HG03460 (cell line): ENCODE data around the gene PPP1R37.

ENCODE experiments used
- ATAC-seq: cut with Tn5 transposase; IDR thresholded peaks from one replicate; pipeline ENCODE4 v1.9.1; 2021; ENCODE audit not compliant: unreplicated experiment

PPP1R37 gene

DNA sequence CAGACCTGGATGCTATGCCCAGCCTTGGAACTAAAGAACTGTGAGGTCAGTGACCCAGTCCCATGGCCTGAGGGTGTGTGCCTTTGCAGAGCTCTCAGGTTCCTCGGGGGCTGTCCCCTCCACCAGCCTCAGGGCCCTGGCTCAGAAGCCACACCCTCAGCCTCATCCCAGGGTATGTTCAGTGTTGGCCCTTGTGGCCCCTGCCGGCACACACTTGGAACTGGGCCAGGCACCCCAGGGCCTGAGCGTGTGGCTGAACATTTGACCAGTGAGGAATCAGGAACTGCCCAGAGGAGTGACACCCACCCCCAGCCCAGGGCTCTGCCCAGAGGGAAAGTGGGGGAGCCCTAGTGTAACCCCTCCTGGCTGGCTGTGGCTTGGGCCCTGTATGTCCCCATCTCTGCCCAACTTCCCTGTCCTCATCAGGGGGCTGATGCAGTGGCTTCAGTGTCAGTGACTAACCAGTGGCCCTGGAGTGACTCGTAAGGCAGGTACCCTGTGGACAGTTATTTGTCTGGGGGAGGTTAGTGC lies 57.8 kb downstream of the PPP1R37 start:
- no peak for ATAC-seq

DNA sequence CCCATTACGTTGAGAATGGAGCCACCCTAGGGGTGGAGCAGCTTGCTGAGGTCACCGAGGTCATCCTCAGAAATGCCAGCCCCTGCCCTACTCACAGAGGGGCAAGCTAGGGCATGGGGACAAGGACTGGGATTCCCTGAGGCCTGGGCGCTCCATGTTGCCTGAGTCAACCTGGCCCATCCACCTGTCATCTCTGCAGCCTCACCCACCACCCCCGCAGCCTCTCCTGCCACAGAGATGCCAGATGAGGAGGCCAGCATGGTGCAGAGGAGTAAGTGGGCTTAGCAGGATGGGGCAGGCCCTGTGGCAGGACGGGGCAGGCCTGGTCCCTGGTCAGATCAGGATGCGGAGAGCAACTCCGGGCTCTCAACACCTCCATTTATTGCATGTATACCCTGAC lies 58.3 kb downstream of the PPP1R37 start:
- ATAC-seq, result no peak

DNA sequence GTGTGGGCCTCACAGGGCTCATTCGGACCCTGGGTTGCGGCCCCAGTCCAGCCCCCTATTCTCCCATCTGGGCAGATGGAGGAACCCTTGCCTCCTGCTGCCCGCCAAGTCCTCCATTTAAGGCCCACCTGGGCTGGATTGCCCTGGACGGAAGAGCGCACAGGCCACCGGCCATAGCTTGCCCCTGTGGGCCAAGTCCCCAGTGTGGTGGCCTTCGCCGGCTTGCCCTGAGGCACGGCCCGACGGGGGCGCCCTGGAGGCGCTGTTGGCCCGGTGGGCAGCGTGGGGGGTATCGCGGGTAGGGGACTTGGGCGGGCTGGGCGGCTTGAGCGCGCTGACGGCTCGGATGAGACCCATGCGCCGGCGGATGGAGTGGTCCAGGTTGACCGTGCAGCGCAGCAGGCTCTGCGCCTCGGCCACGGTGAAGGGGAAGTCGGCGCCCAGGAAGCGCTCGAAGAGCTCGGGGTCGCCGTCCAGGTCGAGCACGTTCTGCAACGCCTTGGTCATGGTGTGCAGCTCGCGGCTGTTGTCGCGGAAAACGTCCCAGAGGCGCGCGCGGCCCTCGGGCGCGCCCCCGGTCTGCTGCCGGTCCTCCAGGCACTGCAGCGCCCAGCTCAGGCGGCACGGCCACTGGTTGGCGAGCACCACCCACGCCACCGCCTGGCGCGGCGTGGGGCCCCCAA lies 59.0 kb downstream of the PPP1R37 start:
- ATAC-seq, result no peak

DNA sequence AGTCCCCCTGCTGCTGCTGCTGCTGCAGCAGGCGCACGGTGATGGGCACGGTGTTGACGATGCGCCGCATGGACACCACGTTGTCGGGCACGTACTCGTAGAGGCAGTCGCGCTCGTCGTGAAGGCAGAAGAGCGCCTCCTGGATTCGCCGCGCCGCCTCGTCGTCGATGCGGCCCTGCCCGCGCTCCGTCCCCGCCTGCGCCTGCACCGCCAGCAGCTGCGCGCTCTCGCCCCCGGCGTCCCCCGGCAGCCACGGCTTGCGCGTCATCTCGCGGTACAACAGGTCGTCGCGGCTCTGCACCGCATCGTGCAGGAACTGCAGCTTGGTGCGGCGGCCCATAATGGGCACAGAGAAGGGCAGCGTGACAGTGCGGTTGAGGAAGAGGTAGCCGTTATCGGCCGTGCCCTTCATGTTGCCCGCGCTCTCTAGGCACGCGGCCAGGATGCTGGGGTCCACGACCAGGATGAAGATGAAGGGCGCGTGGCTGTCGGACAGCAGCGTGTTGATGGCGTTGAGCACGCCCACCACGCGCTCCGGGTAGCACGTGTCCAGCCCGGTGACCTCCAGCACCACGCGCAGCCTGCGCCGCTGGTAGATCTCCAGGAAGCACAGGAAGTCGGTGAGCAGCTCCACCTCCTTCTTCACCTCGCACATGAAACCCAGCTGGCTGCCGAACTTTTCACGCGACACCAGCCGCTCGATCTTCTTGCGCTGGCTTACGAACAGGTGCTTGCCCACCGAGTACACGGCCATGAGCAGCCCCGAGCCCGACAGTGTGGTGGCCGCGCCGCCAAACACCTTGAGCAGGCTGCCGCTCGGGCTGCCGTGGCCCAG lies 59.7 kb downstream of the PPP1R37 start:
- no peak for ATAC-seq

DNA sequence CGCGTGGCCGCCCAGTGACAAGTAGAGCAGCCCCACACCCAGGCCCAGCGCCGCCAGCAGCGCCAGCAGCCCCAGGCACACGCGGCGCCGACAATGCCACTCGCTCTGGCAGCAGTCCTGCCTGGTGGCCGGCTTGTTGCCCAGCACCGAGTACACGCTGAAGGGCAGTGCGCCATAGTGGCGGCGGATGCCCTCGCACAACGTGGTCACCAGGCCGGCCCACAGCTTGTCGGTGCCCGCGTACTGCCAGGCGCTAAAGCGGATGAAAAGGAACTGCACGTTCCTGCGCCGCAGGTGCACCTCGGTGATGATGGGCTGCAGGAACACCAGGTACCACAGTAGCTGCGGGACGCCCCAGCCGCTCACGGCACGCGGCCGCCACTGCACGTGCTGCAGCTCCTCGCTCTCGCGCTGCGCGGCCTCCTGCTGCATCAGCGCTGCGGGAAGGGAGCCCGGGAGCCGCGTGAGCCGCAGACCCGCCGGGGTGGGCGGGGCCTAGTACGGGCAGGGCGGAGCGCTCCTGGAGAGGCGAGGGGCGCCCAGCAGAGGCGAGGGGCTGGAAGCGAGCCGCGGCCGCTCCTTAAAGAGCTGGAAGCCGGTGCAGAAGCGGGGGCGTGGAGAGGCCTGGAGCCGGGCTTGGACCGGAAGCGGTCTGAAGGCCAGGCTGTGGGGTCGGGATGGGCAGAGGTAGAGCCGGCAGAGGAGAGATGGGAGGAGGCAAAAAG lies 60.5 kb downstream of the PPP1R37 start:
- ATAC-seq, result no peak

DNA sequence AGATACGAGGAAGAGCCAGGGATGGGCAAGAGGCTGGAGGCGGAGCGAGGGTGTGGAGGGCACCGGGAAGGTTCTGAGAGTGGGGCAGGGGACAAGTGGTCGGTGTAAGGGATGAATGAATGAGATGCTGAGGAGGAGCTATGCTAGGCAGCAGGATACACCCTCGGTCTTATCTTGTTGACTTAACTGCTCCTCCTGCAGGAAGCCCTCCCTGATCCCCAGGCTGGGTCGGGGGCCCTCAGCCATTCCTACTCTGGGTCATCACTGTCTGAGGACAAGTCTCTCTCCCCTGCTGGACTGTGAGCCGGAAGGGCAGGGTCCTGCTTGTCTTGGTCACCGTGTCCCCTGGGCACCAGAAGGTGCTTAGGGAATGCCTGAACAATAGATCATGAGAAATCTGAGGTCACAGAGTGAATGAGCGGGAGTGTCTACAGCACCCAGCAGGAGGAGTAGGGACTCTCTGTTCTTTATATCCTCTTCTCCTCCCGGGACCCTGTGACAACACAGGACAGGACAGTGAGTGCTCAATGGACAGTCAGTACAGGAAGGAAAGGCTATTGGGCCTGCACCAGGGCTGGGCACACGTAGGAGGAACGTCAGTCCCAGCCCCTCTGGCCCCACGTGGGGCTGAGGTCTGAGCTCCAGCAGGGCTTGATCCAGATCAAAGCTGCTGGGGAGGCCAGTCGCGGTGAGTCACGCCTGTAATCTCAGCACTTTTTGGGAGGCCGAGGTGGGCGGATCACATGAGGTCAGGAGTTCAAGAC lies 61.3 kb downstream of the PPP1R37 start:
- no peak for ATAC-seq

DNA sequence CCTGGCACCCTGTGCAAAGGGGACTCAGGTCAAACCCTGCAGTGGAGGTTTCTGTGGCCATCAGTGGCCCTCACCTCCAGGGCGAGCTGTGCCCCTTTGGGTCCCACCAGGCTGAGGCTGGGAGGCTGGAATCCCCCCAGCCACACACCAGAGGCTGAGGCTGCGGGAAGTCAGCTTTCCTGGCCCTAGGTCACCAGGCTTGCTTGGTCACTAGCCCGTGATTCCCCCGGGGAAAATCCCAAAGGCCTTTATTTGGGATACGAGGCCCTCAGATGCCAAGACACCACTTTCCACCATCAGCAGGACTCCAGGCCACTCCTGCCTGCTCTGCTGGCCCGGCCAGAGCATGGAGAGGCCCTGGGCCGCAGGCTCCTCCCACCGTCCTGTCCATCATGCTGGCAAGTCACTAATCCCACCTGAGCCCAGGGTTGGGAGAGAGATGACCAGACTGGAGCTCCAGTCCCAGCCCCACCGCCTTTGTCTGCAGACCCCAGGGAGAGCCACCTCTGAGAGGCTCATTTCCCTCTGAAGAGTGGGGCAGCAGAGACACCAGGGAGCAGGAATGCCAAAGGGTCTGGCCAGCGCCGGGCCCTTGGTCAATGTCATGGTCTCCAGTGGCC lies 63.1 kb downstream of the PPP1R37 start:
- no peak for ATAC-seq

- no peak for ATAC-seq
Observed at GRCh38 chr19:45156751-45157150, 63.8 kb downstream of the PPP1R37 start.

DNA sequence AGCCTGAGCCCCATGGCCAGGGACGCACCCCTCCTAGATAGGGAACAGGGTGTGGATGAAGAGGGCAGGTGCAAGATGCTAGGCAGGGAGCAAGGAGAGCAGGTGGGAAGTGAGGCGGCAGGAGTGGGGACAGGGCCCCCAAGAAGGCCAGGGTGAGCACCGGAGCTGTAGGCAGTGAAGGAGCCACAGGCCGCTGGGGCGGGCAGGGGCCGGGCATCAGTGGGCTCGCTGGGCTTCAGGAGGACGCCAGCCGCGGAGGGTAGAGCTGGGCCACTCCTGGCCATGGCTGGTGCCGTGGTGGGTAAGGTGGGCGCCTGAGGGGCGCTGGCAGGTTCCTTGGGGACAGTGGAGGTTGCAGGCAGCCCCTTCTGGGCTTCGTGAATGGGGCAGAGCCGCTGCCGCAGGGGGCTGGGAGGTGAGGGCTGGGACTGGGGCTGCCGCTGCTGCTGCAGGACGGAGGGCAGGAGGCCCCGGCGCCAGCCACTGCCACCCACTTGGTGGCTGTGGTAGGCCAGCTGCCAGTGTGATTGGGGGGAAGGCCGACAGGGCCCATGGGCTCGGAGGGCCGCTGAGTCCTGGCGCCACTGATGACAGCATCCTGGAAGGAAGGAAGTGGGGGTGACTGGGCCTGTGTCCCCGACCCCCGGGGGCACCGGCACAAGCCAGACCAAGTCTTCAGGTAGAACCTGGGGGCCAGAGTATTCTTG lies 65.7 kb downstream of the PPP1R37 start:
- ATAC-seq, result no peak

DNA sequence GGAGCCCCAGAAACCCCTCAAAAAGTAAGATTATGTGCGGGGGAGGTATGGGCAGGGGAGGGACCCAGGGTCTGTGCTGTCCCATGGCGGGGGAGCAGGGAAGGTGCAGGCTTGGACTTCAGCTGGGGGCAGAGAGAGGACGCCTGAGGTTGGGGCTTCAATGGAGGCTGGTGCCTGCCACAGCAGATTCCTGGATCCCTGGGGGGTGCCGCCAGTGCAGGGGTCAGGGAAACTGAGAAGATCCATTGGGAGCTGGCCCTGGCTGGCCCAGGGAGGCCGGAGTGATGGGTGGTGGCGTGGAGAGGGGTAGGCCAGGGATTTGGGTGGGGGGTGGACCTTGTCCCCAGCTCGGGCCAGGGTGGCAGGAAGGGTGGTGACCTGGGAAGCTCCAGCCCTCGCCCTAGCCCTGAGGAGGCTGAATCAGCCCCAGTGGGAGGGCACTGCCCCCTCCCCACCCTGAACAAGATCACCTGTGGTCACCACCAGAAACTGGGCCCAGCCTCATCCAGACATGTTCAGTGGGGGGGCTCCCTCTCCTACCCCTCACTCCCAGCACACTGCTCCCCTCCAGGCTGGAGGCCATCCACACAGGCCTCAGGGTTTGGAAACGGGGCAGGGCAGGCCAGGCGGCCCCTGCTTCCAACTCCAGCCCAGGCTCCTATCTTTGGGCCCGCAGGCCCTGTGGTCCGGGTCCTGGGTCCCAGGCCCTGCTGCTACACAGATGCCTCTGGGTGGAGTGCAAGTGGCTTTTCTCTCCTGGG lies 66.4 kb downstream of the PPP1R37 start:
- no peak for ATAC-seq

DNA sequence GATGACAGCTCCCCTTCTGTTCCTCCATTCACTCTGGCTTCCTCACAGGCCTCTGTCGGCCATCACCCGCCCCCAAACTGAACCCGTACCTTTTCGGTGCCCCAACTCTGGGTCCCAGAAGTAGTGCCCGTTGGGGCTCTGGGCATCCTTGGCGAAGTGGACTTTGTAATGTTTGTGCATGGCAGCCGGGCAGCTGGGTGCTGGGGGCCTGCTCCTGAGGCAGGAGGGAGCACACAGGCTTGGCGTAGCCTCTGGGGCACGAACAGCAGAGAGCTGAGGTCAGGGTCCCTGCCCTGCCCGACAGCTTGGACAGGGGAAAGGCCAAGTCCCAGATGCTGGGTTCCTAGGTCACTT lies 67.0 kb downstream of the PPP1R37 start:
- no peak for ATAC-seq

GRCh38 chr19:45160870-45161737 lies 68.1 kb downstream of the PPP1R37 start, which contains the start of gene NKPD1:
Gene NKPD1 (minus strand): TSS chr19:45160982. CDS start chr19:45160150, 832 bp downstream.
- ATAC-seq, result no peak

- no peak for ATAC-seq
Observed at GRCh38 chr19:45161738-45162607, 69.0 kb downstream of the PPP1R37 start.

DNA sequence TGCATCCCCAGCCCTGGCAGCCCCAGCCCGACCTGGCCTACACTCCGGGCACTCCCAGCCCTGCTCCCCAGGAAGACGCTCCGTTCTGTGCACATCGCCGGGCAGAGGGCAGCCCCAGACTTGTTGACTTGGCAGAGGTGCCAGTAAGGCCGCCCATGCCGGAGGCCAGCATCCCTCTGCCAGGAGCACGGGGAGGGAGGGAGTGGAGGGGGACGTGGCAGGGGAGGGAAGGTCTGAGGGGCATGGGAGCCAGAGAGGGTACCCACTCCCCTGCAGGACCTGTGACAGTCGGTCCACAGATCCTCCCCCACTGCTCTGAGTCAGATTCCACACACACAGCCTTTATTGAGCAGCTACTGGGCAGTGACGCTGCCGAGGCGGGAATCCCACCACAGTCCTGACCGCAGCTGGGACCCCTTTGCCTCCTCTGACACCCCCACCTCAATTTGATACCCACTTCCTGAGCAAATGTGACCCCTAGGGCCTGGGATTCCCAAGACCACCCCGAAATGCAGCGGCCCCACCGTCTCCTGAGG lies 69.7 kb downstream of the PPP1R37 start:
- ATAC-seq, result no peak

DNA sequence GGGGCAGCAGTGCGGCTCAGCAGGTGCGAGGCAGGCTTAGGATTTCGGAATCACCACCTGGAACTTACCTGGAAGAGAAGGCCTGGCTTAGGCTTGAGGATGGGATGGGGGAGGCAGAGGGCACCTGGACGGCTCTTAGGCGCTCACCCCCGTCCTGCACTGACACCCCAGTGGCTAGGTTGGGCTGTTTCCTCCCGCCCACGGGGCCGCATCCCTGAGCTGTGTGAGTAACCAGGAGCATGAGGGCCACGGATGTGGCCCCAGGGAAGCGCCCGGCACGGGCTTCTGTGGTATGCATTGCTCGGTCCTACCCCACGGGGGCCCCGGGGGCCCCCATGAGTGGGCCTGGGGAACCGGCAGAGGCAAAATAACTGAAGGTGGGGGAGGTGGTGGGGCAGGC lies 70.2 kb downstream of the PPP1R37 start:
- ATAC-seq, result no peak

DNA sequence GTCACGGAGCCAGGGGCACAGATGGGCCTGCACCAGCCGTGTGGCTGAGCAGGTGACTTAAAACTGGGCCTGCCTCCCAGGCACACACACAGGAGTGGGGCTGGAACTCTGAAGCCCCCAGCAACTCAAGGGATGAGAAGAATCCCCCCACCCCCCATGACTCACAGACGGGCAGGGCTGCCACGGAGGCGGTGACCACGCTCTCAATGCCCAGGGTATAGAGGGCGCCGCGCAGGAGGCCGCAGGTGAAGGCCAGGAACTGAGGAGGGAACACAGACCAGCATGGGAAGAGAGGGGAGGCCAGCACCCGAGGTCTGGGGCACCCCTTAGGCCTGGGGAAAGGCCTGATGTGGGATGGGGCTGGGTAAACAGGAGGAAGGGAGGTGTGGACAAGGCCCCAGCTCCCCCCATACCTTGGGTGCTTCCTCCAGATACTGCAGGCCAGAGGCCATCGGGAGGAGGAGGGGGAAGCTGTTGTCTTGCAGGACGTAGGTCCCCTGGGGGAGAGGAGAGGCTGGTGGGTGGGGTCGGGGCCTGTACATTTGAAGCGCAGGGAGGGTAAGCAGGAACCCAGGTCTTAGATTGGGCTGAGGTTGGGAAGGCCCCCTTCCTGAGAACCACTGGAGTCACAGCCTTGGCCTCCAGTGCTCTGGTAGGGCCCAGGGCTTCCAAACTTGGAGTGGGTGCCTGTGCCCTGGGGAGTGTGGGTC lies 70.9 kb downstream of the PPP1R37 start:
- ATAC-seq, result peak; percentile 18
